ENCODE data around the gene TNIK. TPM values are rescaled to one million over a fixed set of nuclear protein-coding genes. Genes with fewer than 3 reads are reported as not detected.

The TNIK gene
- total RNA-seq, 1 donor = 24.2 TPM

DNA sequence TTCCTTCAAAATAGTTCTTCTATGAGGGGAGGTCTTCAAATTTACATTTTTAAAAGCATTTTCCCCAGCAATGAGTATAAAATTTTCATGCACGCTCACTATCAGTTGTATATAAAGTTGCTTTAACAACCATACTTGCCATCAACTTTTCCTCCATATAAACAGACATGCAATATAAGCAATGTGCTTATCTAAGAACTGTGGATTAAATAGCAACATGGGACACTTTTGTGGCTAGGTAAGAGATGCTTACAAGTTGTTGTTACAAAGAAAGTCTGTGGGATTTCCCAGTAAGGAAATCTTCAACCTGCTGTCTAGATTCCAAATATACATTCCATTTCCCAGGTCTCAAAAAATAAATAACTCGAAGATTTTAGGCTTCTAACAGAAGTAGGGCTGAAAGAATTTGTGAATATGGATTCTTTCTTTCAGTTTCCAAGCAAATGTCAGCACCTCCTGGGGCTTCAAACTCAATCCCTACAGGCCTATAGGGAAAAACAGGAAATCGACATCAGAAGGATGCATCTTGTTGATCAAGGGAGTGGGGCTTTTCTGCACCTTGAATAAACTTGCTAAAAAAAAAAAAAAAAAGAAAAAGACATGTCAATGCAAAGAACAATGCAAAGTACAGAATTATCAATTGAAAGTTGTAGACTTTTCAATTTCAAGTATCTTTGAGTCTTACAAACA, 16.1 kb downstream of the TNIK start:
- no peak for DNase-seq (ENCODE audit: low read depth)
- H3K4me3 ChIP-seq (ENCODE audit: low read depth, low read length) = no peak overlapping the region
- TF ChIP-seq, protein P1, sequence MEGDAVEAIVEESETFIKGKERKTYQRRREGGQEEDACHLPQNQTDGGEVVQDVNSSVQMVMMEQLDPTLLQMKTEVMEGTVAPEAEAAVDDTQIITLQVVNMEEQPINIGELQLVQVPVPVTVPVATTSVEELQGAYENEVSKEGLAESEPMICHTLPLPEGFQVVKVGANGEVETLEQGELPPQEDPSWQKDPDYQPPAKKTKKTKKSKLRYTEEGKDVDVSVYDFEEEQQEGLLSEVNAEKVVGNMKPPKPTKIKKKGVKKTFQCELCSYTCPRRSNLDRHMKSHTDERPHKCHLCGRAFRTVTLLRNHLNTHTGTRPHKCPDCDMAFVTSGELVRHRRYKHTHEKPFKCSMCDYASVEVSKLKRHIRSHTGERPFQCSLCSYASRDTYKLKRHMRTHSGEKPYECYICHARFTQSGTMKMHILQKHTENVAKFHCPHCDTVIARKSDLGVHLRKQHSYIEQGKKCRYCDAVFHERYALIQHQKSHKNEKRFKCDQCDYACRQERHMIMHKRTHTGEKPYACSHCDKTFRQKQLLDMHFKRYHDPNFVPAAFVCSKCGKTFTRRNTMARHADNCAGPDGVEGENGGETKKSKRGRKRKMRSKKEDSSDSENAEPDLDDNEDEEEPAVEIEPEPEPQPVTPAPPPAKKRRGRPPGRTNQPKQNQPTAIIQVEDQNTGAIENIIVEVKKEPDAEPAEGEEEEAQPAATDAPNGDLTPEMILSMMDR (IDR thresholded peaks at IDR 0.05; ENCODE audit: insufficient read depth, low read length) = no peak

DNA sequence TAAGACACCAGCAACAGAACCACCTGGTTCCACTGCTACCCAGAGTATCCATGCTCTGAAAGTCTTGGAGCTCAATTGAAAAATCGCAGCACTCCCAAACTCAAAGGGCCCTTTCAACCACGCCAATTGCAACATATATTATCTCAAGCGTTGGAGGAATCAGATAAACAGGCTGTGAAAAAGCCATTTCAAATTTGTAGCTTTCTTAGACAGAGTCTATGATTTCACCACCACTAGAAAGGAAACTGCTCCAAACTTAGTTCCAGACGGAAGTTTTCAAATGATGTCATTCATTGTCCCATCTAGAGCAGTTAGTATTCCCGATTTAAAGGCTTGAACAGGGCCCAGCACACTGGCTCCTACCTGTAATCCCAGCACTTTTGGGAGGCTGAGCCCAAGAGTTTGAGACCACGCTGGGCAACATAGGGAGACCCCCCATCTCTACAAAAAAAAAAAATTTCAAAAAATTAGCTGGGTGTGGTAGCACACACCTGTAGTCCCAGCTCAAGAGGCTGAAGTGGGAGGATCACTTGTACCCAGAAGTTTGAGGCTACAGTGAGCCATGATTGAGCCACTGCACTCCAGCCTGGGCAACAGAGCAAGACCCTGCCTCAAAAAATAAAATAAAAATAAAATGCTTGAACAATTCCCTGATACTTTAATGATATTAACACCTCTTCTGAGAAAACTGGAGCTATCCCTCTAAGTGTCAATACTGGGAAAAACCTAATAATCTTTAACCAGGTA, 16.8 kb downstream of the TNIK start:
- TF ChIP-seq, protein P1 (IDR thresholded peaks at IDR 0.05; ENCODE audit: insufficient read depth, low read length) = no peak
- DNase-seq (ENCODE audit: low read depth) = peak; percentile 77

DNA sequence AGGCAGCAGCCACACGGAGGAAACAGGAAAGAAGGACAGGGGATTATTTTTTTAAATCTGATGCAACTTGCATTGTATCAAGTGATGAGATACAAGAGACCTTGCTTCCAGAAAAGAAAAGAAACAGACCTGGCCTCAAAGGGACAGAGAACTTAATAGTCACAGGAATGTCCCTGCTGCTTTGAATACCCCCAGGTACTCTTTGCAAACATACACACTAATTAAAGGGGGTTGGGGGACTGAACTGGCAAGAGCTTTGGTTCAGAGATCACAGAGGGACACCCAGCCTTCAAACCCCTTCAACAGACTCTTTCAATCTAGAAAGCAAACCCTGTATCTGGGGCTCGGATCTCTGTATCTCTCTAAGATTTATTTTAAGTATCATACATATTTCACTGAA, 18.0 kb downstream of the TNIK start:
- no peak overlapping the region for H3K4me3 ChIP-seq (ENCODE audit: low read depth, low read length)

More for the DNA sequence above, 16.8 kb downstream of the TNIK start:
- H3K4me3 ChIP-seq (ENCODE audit: low read depth, low read length) = no peak overlapping the region

DNA sequence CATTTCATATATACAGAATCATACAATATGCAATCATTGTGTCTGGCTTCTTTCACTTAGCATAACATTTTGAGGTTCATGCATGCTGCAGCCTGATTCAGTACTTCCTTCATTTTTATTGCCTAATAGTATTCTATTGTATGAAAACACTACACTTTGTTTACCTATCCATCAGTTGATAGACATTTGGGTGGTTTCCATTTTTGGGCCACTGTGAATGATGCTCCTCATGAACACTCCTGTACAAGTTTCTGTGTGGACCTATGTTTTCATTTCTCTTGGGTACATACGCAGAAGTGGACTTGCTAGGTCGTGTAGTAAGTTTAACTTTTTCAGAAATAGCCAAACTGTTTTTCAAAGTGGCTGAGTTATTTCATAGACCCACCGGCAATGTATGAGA, 18.8 kb downstream of the TNIK start:
- H3K4me3 ChIP-seq (ENCODE audit: low read depth, low read length) = no peak overlapping the region
- TF ChIP-seq, protein P1 (IDR thresholded peaks at IDR 0.05; ENCODE audit: insufficient read depth, low read length) = no peak
- no peak for DNase-seq (ENCODE audit: low read depth)

More for the DNA sequence above, 18.0 kb downstream of the TNIK start:
- no peak for DNase-seq (ENCODE audit: low read depth)
- TF ChIP-seq, protein P1 (IDR thresholded peaks at IDR 0.05; ENCODE audit: insufficient read depth, low read length) = no peak

DNA sequence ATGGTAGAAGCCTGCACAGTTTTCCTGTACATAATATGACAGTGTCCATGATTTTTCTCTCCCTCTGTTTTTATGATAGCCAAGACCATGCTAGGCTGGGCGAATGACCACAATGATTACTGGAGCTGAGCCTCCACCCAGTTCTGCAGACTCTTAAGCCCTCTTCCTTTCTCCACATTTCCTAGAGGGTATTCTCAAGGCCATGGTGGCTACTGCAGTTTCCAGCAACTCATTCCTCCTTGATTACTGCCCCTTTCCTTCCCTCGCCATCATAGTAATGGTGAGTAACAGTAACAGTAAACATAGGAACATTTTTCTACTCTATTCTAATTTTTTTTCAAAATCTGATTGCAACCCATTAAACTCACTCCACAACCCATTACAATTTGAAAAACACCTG, 20.2 kb downstream of the TNIK start:
- TF ChIP-seq, protein P1 (IDR thresholded peaks at IDR 0.05; ENCODE audit: insufficient read depth, low read length) = no peak
- DNase-seq (ENCODE audit: low read depth) = no peak
- H3K4me3 ChIP-seq (ENCODE audit: low read depth, low read length) = no peak overlapping the region

DNA sequence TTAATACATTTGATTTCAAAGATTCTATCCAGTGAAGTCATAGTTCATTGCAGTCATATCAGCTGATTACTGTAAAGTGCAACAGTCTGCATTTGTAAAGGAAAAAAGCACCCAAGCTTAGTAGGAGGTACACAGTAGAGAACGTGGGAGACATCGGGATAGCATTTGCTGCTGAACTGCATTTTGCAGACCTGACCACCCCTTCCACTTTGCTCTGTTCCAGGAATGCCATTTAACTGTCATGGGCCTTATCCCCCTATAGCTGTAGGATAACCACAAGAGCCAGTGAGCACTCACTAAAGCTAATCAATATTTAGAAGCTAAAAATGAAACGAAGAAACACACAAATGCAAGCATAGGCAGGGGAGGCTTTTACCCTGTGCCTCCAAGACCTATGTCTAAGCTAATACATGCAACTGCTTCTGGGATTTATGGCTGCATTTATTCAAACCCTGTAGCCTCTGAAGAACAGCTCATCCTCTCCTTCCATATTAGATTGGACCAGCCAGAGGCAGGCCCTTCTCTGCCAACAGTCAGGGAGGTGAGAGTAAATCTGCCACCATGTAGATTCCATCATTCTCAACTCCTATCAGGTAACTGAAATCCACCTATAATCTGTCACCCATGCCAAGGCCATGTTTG, 23.0 kb downstream of the TNIK start:
- no peak for DNase-seq (ENCODE audit: low read depth)
- no peak overlapping the region for H3K4me3 ChIP-seq (ENCODE audit: low read depth, low read length)
- TF ChIP-seq, protein P1 (IDR thresholded peaks at IDR 0.05; ENCODE audit: insufficient read depth, low read length) = no peak

Data from fibroblast of the aortic adventitia (primary cell).